HG03139 (cell line): ENCODE results near the gene VANGL2.
"Not testable (repeated sequence)": the region's sequence is repeated elsewhere in the genome, so short reads cannot be mapped to it uniquely, and the experiment has no call there.

Experiments
- ATAC-seq: cut with Tn5 transposase; IDR thresholded peaks from one replicate; pipeline ENCODE4 v1.9.1; 2021; ENCODE audit not compliant: unreplicated experiment

The VANGL2 gene

GRCh38 chr1:160370561-160371345, 29.6 kb upstream of the VANGL2 start:
- ATAC-seq = no peak

GRCh38 chr1:160371346-160371631, 29.1 kb upstream of the VANGL2 start:
- no peak for ATAC-seq

GRCh38 chr1:160371756-160372155, 28.6 kb upstream of the VANGL2 start:
- no peak for ATAC-seq

- ATAC-seq = no peak
Measured at GRCh38 chr1:160373696-160374095, 26.7 kb upstream of the VANGL2 start.

- ATAC-seq = no peak
Measured at GRCh38 chr1:160374306-160375110, 25.9 kb upstream of the VANGL2 start.

GRCh38 chr1:160375788-160376524, 24.4 kb upstream of the VANGL2 start:
- no peak for ATAC-seq

- ATAC-seq = no peak
Measured at GRCh38 chr1:160376525-160377131, 23.7 kb upstream of the VANGL2 start.

GRCh38 chr1:160377585-160378206, 22.7 kb upstream of the VANGL2 start:
- no peak for ATAC-seq

GRCh38 chr1:160384812-160385211, 15.6 kb upstream of the VANGL2 start:
- ATAC-seq = not testable (repeated sequence)

GRCh38 chr1:160388406-160388805, 12.0 kb upstream of the VANGL2 start:
- not testable (repeated sequence) for ATAC-seq

- no peak for ATAC-seq
Measured at GRCh38 chr1:160394673-160395072, 5.7 kb upstream of the VANGL2 start.

- ATAC-seq = no peak
Measured at GRCh38 chr1:160397651-160398050, 2.7 kb upstream of the VANGL2 start.

GRCh38 chr1:160398823-160399222, 1.5 kb upstream of the VANGL2 start:
- no peak for ATAC-seq

GRCh38 chr1:160399544-160400222, 681 bp upstream of the VANGL2 start:
- ATAC-seq = no peak

- no peak for ATAC-seq
Measured at GRCh38 chr1:160400646-160401486, 502 bp downstream of the VANGL2 start.

- ATAC-seq = no peak
Measured at GRCh38 chr1:160401487-160401805, 1.1 kb downstream of the VANGL2 start.

- no peak for ATAC-seq
Measured at GRCh38 chr1:160402001-160402795, 1.8 kb downstream of the VANGL2 start.

GRCh38 chr1:160403244-160403643, 2.9 kb downstream of the VANGL2 start:
- ATAC-seq = no peak

GRCh38 chr1:160404094-160404493, 3.7 kb downstream of the VANGL2 start:
- ATAC-seq = no peak
